Progenitor cell of endocrine pancreas (in vitro differentiated cells): ENCODE data around the gene AFAP1L1. TPM values are rescaled to one million over a fixed set of nuclear protein-coding genes. Genes with fewer than 3 reads are reported as not detected.

Source experiments
- DNase-seq: peaks from one replicate; pipeline ENCODE4 v3.0.0; 2021; ENCODE audit warnings: low spot score; ENCODE audit not compliant: unreplicated experiment
- H3K27ac Mint-ChIP-seq: 2 replicates; pipeline ENCODE4 v1.8.0; 2021; ENCODE audit warnings: mild to moderate bottlenecking, moderate library complexity, mixed read lengths
- H3K27me3 Mint-ChIP-seq: 2 replicates; pipeline ENCODE4 v1.8.0; 2021; ENCODE audit warnings: mixed read lengths
- H3K36me3 Mint-ChIP-seq: 2 replicates; pipeline ENCODE4 v1.8.0; 2022; ENCODE audit warnings: mixed read lengths; ENCODE audit not compliant: insufficient read depth
- H3K4me1 Mint-ChIP-seq: 2 replicates; pipeline ENCODE4 v1.8.0; 2021; ENCODE audit warnings: low read depth, mixed read lengths
- H3K4me3 Mint-ChIP-seq: 2 replicates; pipeline ENCODE4 v1.8.0; 2021; ENCODE audit warnings: low read depth, mild to moderate bottlenecking, moderate library complexity, mixed read lengths
- H3K9me3 Mint-ChIP-seq: 2 replicates; pipeline ENCODE4 v1.8.0; 2021; ENCODE audit warnings: low read depth, mixed read lengths
- CTCF ChIP-seq: fragments of 200-600 bp; sonication (generic); IDR thresholded peaks from one replicate; pipeline ENCODE4 v1.5.0; 2021; ENCODE audit warnings: antibody characterized with exemption, mild to moderate bottlenecking; ENCODE audit not compliant: unreplicated experiment
- total RNA-seq: library from RNA; stranded (reverse); gene quantifications from 2 replicates; pipeline ENCODE4 v1.2.1, GENCODE V29; 2021

The AFAP1L1 gene
- total RNA-seq, 1 donor from 2014 or later = 0.69 TPM

GRCh38 chr5:149366169-149366729, 94.6 kb downstream of the AFAP1L1 start:
- H3K27me3 Mint-ChIP-seq = no peaks in the 10 kb centered on the region
- H3K27ac Mint-ChIP-seq = peak overlapping the region; percentile 65

GRCh38 chr5:149367249-149367971, 95.8 kb downstream of the AFAP1L1 start:
- Mint-ChIP-seq H3K4me1 (peaks cover 2% of the 10 kb centered on the region), H3K4me3 (no peak overlapping the region), H3K9me3 (no peaks in the 10 kb centered on the region), H3K27me3 (no peaks in the 10 kb centered on the region), H3K27ac (no peak overlapping the region), H3K36me3 (no peaks in the 10 kb centered on the region)
- DNase-seq = peak; percentile 56
- TF ChIP-seq CTCF = peak; percentile 87

More at GRCh38 chr5:149366169-149366729, 94.6 kb downstream of the AFAP1L1 start:
- H3K4me1 Mint-ChIP-seq = peaks cover 2% of the 10 kb centered on the region
- H3K4me3 Mint-ChIP-seq = no peak overlapping the region
- no peaks in the 10 kb centered on the region for H3K9me3 Mint-ChIP-seq
- H3K36me3 Mint-ChIP-seq = no peaks in the 10 kb centered on the region
- no peak for TF ChIP-seq CTCF
- DNase-seq = no peak

- H3K9me3 Mint-ChIP-seq = no peaks in the 10 kb centered on the region
- H3K27me3 Mint-ChIP-seq = no peaks in the 10 kb centered on the region
- no peak overlapping the region for H3K4me3 Mint-ChIP-seq
- H3K27ac Mint-ChIP-seq = no peak overlapping the region
- no peak for TF ChIP-seq CTCF
- DNase-seq = no peak
- peaks cover 2% of the 10 kb centered on the region for H3K4me1 Mint-ChIP-seq
- no peaks in the 10 kb centered on the region for H3K36me3 Mint-ChIP-seq
Measured at GRCh38 chr5:149367972-149368645, 96.5 kb downstream of the AFAP1L1 start.

GRCh38 chr5:149370878-149371277, 99.2 kb downstream of the AFAP1L1 start:
- H3K4me1 Mint-ChIP-seq = peaks cover 2% of the 10 kb centered on the region
- no peaks in the 10 kb centered on the region for H3K27me3 Mint-ChIP-seq
- no peaks in the 10 kb centered on the region for H3K9me3 Mint-ChIP-seq
- H3K27ac Mint-ChIP-seq = no peak overlapping the region
- no peak for TF ChIP-seq CTCF
- no peak overlapping the region for H3K4me3 Mint-ChIP-seq
- no peak for DNase-seq
- no peaks in the 10 kb centered on the region for H3K36me3 Mint-ChIP-seq

GRCh38 chr5:149371296-149371962, 99.8 kb downstream of the AFAP1L1 start:
- Mint-ChIP-seq H3K36me3 (no peaks in the 10 kb centered on the region), H3K4me1 (peaks cover 2% of the 10 kb centered on the region), H3K4me3 (no peak overlapping the region), H3K27ac (no peak overlapping the region), H3K27me3 (no peaks in the 10 kb centered on the region), H3K9me3 (no peaks in the 10 kb centered on the region)
- DNase-seq = peak; percentile 30
- peak; percentile 75 for TF ChIP-seq CTCF
